Right lobe of liver (tissue), 6 donors: ENCODE results near the gene HDC. TPM values are rescaled to one million over a fixed set of nuclear protein-coding genes. Genes with fewer than 3 reads are reported as not detected.

Experiments used
- ATAC-seq, 4 donors: fragments of 200-7000 bp; cut with Tn5 transposase; one replicate each; pipeline ENCODE4 v1.9.1; 2020; ENCODE audit warnings: mild to moderate bottlenecking in 4 of 4, moderate library complexity in 4 of 4
- DNase-seq, 3 donors: peaks; one replicate each; pipeline ENCODE4 v3.0.0-alpha.2; 2020
- H3K27ac ChIP-seq, 3 donors: fragments of 200-600 bp; one replicate each; pipeline ENCODE4 v1.8.0; 2022
- H3K27me3 ChIP-seq, 2 donors: fragments of 200-600 bp; one replicate each; pipeline ENCODE4 v1.8.0; 2022
- H3K36me3 ChIP-seq, 4 donors: fragments of 200-600 bp; sonication (generic) in 1 of 4; one replicate each; pipeline versions ENCODE4 v1.5.1 to v1.8.0; 2017 to 2022; ENCODE audit warnings: control low read depth in 1 of 4
- H3K4me1 ChIP-seq, 4 donors: fragments of 200-600 bp; sonication (generic) in 1 of 4; one replicate each; pipeline versions ENCODE4 v1.5.1 to v1.8.0; 2017 to 2022; ENCODE audit warnings: control low read depth in 1 of 4
- H3K4me3 ChIP-seq, 3 donors: fragments of 200-600 bp; one replicate each; pipeline ENCODE4 v1.8.0; 2022
- H3K9me3 ChIP-seq, 4 donors: fragments of 200-600 bp; sonication (generic) in 1 of 4; one replicate each; pipeline versions ENCODE4 v1.5.1 to v1.8.0; 2017 to 2022; ENCODE audit warnings: control low read depth in 1 of 4
- CTCF ChIP-seq, 4 donors: fragments of 200-600 bp in 3 of 4; fragments of 450-650 bp in 1 of 4; IDR thresholded peaks; one replicate each; pipeline versions ENCODE4 v1.5.1 to v1.8.0; 2016 to 2022; ENCODE audit warnings: antibody characterized with exemption in 4 of 4, mild to moderate bottlenecking in 2 of 4
- POLR2A ChIP-seq: fragments of 450-650 bp; IDR thresholded peaks from one replicate; pipeline ENCODE4 v1.6.1; 2017; ENCODE audit warnings: antibody characterized with exemption, mild to moderate bottlenecking
- WGBS: methylation state at CpG from one replicate; pipeline ENCODE4 v1.1.6; 2018; ENCODE audit warnings: low coverage, low lambda C conversion rate; ENCODE audit not compliant: insufficient coverage; ENCODE audit errors: missing lambda C conversion rate; 5-methylcytosine and 5-hydroxymethylcytosine counted together
- intact Hi-C, 2 donors: fragments of 100-400 bp; cut with DNase I; formaldehyde crosslinking; loops; one replicate each; pipeline versions ENCODE4 v1.11.2 to v1.14.1; 2022
- small RNA-seq, 2 experiments: library from RNA; depleted of rRNA; stranded (forward); fragments of <200 nt; gene quantifications; one replicate each; pipeline ENCODE3, GENCODE V24; 2016
- total RNA-seq, 6 experiments: library from RNA; depleted of rRNA in 2 of 6; stranded (reverse); fragments of >200 nt in 2 of 6; fragmentation: NEBNext Ultra II Directional in 3 of 6; extraction: Animal tissue kit (Norgen Biotek cat#: 25700) in 3 of 6; gene quantifications; one replicate each; pipeline versions ENCODE4 v1.1.0 to v1.2.4, GENCODE V29; 2016 to 2023
- donor health status: DM: no; HTN: yes; CAD: no.
- donor health status: DM: no; HTN: no; CAD: no.
- donor health status: DM: no; HTN: no; CAD: no.
- donor health status: DM: no; HTN: yes; CAD: no.
- donor health status: DM: no; HTN: yes; CAD: no.

Gene HDC
- total RNA-seq, 6 experiments from 2014 or later: 0.26 to 0.47 (median 0.34) TPM; not detected in 3

- peak overlapping the region in 1 of 3 donors; percentile 15 for H3K27ac ChIP-seq
- no peaks in the 10 kb centered on the region for H3K9me3 ChIP-seq
- intact Hi-C loops: no loop called here
- no peak overlapping the region for H3K4me3 ChIP-seq
- H3K27me3 ChIP-seq: no peaks in the 10 kb centered on the region
- TF ChIP-seq POLR2A (no peak), CTCF (IDR thresholded peaks at IDR 0.05) (no peak)
- H3K4me1 ChIP-seq: peaks cover 0 to 50% (median 15%) of the 10 kb centered on the region in 4 donors
- no peak for DNase-seq
- ATAC-seq: peak in 1 of 4 donors; percentile 17
- peaks cover 0 to 15% (median 0%) of the 10 kb centered on the region in 4 donors for H3K36me3 ChIP-seq
- 48% methylated on average over 6 of the region's 6 CpGs for whole genome bisulfite sequencing
These were observed 72.5 kb downstream of the HDC start for GRCh38 chr15:50192926-50193620.

- peak overlapping the region in 1 of 3 donors; percentile 11 for H3K27ac ChIP-seq
- peaks cover 0 to 8% (median 0%) of the 10 kb centered on the region in 4 donors for H3K36me3 ChIP-seq
- 100% methylated on average over 1 of the region's 1 CpG for WGBS
- no peak overlapping the region for H3K4me3 ChIP-seq
- peaks cover 0 to 57% (median 18%) of the 10 kb centered on the region in 4 donors for H3K4me1 ChIP-seq
- H3K27me3 ChIP-seq: no peaks in the 10 kb centered on the region
- H3K9me3 ChIP-seq: no peaks in the 10 kb centered on the region
- intact Hi-C loops: no loop called here
- TF ChIP-seq POLR2A: no peak
- no peak for TF ChIP-seq CTCF (IDR thresholded peaks at IDR 0.05)
- DNase-seq (no peak), ATAC-seq (no peak)
These were observed 73.4 kb downstream of the HDC start for GRCh38 chr15:50192164-50192563.

Small RNA genes within 50 kb of the gene (small RNA-seq; reads per million reads assigned to genes)
- gene RF00019: 0 reads per million in 2 experiments

Other genes with a start within 250 kb of the HDC start
- 10 to 100 TPM in 1 of 6 experiments, 1 to 10 TPM in 5; 4.5 to 10.1 (median 6.7) TPM for gene ATP8B4, start 146.5 kb downstream of the HDC start, total RNA-seq
- gene SLC27A2, start 83.5 kb downstream of the HDC start, total RNA-seq: 100 to 1,000 TPM in 5 of 6 experiments, 10 to 100 TPM in 1; 76.8 to 366 (median 172) TPM
- 10 to 100 TPM in 2 of 6 experiments, 1 to 10 TPM in 4; 5.4 to 10.5 (median 9.4) TPM for gene GABPB1, start 89.5 kb upstream of the HDC start, total RNA-seq
- 10 to 100 TPM; 26.0 to 38.7 (median 34.6) TPM for gene USP8, start 158.7 kb upstream of the HDC start, total RNA-seq